GM12878 (cell line): Measurements from ENCODE around the gene PPP2R5B. TPM values are rescaled to one million over a fixed set of nuclear protein-coding genes. Genes with fewer than 3 reads are reported as not detected.

Experiments used
- BCL11A ChIP-seq: IDR thresholded peaks from 2 replicates; pipeline ENCODE4 v1.6.1; 2011; ENCODE audit warnings: low read depth, low read length
- CHD1 ChIP-seq: IDR thresholded peaks from 2 replicates; pipeline ENCODE4 v1.6.1; 2012; ENCODE audit warnings: low read depth, low read length, improper control_type of control experiment
- KDM1A ChIP-seq: fragments of 200-600 bp; sonication (generic); IDR thresholded peaks from 2 replicates; pipeline ENCODE4 v1.6.1; 2016; ENCODE audit warnings: borderline replicate concordance
- NR2C2 ChIP-seq: IDR thresholded peaks from 2 replicates; pipeline ENCODE4 v1.6.1; 2011; ENCODE audit warnings: borderline replicate concordance, low read depth; ENCODE audit not compliant: control insufficient read depth, insufficient read length
- RAD51 ChIP-seq: fragments of 450-650 bp; IDR thresholded peaks from 2 replicates; pipeline ENCODE4 v1.6.1; 2016; ENCODE audit warnings: moderate library complexity, mild to moderate bottlenecking, inconsistent platforms
- STAT1 ChIP-seq: fragments of 450-650 bp; conservative IDR thresholded peaks from 2 replicates; pipeline ENCODE4 v1.6.1; 2014; ENCODE audit warnings: antibody characterized with exemption, mild to moderate bottlenecking
- TBL1XR1 ChIP-seq: IDR thresholded peaks from 2 replicates; pipeline ENCODE4 v1.6.1; 2012; ENCODE audit warnings: low read depth, low read length, improper control_type of control experiment
- ZNF207 ChIP-seq: fragments of 450-650 bp; IDR thresholded peaks from 2 replicates; pipeline ENCODE4 v1.6.1; 2014; ENCODE audit warnings: antibody characterized with exemption, mild to moderate bottlenecking, borderline replicate concordance
- ZNF217 ChIP-seq: fragments of 450-650 bp; IDR thresholded peaks from 2 replicates; pipeline ENCODE4 v1.6.1; 2017; ENCODE audit warnings: antibody characterized with exemption, mild to moderate bottlenecking
- polyA plus RNA-seq, 11 experiments: library from polyadenylated mRNA; depleted of rRNA in 4 of 11; unstranded in 6 of 11; stranded (reverse) in 5 of 11; fragments of >200 nt; fragmentation: Nextera tagmentation in 4 of 11; fragmentation: Illumina TruSeq in 1 of 11; extraction: Ambion mirVana in 4 of 11; extraction: Trizol in 1 of 11; gene quantifications; 1 replicate in 1 of 11; 2 replicates in 10 of 11; pipeline versions ENCODE4 v1.2.1 to v1.2.3, GENCODE V29; 2011 to 2016; ENCODE audit warnings: inconsistent platforms in 2 of 11, missing spikeins in 2 of 11, low read depth in 1 of 11
- total RNA-seq, 4 experiments: library from RNA; depleted of rRNA in 3 of 4; stranded (reverse); fragments of >200 nt in 3 of 4; fragmentation: Illumina TruSeq in 1 of 4; extraction: Trizol in 1 of 4; gene quantifications; 2 replicates each; pipeline versions ENCODE4 v1.2.1 to v1.2.3, GENCODE V29; 2013 to 2021
- TF ChIP-seq, protein P1 (sequence below): fragments of 450-650 bp; IDR thresholded peaks from 2 replicates; pipeline ENCODE4 v1.6.1; 2016; ENCODE audit warnings: mild to moderate bottlenecking, moderate library complexity, borderline replicate concordance
- TF ChIP-seq, protein P2 (sequence below): IDR thresholded peaks from 2 replicates; pipeline ENCODE4 v1.6.1; 2012; ENCODE audit warnings: improper control_type of control experiment, low read depth, low read length; ENCODE audit not compliant: insufficient replicate concordance
- TF ChIP-seq, protein P3 (sequence below): fragments of 450-650 bp; conservative IDR thresholded peaks from 2 replicates; pipeline ENCODE4 v1.6.1; 2017; ENCODE audit warnings: mild to moderate bottlenecking, moderate library complexity
- TF ChIP-seq, protein P4 (sequence below): fragments of 450-650 bp; formaldehyde crosslinking; IDR thresholded peaks from 2 replicates; pipeline ENCODE4 v1.5.0; 2022; ENCODE audit warnings: mild to moderate bottlenecking, missing genetic modification characterization

Gene PPP2R5B
- total and polyA plus RNA-seq, 10 of the 15 experiments (the other 5 are each of a cell fraction or from before 2014, with no cell fraction given) = 0.08 to 6.7 (median 2.0) TPM

DNA sequence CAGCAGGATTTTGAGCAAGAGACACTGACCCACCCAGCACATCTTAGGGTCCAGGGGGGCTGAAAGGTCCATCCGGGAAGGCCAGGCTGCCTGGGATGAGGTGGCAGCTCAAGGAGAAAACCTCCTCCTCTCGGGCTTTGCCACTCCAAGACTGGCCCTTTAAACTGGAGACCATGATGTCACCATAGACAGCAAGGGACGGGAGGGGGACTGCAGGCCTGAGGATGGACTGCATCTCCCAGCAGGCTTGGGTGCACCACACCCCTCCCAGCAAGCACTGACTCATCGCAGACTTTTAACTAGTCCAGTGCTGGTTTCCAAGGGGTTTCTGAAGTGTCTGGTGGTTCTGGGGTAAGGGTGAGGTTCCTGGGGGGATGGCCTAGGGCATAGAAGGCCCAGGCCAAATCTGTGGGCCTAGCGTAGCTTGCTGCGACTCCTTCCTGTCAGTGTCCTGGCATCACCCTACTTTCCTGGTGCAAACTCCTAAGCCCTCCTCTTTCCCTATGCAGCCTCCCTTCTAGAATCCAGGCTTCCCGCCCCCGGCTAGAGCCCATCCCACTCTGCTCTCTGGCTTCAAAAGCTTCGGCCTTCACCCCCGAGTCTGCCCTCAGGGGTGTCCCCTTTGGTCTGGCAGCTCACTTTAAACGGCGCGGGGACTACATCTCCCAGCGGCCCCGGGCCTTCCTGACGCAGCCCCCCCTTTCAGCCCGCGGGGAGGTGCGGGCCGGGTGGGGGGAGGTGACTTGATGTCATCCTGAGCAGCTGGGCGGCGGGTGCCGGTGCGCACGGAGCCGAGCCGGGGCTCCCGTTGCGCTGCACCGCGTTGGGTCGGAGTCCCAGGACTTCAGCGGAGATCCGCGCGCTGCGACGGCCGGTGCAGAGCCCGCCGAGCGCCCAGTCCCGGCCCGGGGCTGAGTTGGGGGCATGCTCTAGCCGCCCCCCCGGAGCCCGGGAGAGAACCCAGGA lies at the start of gene PPP2R5B (continued):
- TF ChIP-seq, protein P1, sequence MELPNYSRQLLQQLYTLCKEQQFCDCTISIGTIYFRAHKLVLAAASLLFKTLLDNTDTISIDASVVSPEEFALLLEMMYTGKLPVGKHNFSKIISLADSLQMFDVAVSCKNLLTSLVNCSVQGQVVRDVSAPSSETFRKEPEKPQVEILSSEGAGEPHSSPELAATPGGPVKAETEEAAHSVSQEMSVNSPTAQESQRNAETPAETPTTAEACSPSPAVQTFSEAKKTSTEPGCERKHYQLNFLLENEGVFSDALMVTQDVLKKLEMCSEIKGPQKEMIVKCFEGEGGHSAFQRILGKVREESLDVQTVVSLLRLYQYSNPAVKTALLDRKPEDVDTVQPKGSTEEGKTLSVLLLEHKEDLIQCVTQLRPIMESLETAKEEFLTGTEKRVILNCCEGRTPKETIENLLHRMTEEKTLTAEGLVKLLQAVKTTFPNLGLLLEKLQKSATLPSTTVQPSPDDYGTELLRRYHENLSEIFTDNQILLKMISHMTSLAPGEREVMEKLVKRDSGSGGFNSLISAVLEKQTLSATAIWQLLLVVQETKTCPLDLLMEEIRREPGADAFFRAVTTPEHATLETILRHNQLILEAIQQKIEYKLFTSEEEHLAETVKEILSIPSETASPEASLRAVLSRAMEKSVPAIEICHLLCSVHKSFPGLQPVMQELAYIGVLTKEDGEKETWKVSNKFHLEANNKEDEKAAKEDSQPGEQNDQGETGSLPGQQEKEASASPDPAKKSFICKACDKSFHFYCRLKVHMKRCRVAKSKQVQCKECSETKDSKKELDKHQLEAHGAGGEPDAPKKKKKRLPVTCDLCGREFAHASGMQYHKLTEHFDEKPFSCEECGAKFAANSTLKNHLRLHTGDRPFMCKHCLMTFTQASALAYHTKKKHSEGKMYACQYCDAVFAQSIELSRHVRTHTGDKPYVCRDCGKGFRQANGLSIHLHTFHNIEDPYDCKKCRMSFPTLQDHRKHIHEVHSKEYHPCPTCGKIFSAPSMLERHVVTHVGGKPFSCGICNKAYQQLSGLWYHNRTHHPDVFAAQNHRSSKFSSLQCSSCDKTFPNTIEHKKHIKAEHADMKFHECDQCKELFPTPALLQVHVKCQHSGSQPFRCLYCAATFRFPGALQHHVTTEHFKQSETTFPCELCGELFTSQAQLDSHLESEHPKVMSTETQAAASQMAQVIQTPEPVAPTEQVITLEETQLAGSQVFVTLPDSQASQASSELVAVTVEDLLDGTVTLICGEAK = peak; percentile 81
- TF ChIP-seq, protein P2, sequence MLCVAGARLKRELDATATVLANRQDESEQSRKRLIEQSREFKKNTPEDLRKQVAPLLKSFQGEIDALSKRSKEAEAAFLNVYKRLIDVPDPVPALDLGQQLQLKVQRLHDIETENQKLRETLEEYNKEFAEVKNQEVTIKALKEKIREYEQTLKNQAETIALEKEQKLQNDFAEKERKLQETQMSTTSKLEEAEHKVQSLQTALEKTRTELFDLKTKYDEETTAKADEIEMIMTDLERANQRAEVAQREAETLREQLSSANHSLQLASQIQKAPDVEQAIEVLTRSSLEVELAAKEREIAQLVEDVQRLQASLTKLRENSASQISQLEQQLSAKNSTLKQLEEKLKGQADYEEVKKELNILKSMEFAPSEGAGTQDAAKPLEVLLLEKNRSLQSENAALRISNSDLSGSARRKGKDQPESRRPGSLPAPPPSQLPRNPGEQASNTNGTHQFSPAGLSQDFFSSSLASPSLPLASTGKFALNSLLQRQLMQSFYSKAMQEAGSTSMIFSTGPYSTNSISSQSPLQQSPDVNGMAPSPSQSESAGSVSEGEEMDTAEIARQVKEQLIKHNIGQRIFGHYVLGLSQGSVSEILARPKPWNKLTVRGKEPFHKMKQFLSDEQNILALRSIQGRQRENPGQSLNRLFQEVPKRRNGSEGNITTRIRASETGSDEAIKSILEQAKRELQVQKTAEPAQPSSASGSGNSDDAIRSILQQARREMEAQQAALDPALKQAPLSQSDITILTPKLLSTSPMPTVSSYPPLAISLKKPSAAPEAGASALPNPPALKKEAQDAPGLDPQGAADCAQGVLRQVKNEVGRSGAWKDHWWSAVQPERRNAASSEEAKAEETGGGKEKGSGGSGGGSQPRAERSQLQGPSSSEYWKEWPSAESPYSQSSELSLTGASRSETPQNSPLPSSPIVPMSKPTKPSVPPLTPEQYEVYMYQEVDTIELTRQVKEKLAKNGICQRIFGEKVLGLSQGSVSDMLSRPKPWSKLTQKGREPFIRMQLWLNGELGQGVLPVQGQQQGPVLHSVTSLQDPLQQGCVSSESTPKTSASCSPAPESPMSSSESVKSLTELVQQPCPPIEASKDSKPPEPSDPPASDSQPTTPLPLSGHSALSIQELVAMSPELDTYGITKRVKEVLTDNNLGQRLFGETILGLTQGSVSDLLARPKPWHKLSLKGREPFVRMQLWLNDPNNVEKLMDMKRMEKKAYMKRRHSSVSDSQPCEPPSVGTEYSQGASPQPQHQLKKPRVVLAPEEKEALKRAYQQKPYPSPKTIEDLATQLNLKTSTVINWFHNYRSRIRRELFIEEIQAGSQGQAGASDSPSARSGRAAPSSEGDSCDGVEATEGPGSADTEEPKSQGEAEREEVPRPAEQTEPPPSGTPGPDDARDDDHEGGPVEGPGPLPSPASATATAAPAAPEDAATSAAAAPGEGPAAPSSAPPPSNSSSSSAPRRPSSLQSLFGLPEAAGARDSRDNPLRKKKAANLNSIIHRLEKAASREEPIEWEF = no peak
- TF ChIP-seq RAD51 = no peak
- TF ChIP-seq CHD1 = no peak
- peak; percentile 59; the same call in 1 of the 2 replicates for TF ChIP-seq TBL1XR1
- TF ChIP-seq KDM1A = no peak
- TF ChIP-seq STAT1 = no peak
- TF ChIP-seq ZNF217 = no peak
- TF ChIP-seq BCL11A = no peak
- TF ChIP-seq, protein P3, sequence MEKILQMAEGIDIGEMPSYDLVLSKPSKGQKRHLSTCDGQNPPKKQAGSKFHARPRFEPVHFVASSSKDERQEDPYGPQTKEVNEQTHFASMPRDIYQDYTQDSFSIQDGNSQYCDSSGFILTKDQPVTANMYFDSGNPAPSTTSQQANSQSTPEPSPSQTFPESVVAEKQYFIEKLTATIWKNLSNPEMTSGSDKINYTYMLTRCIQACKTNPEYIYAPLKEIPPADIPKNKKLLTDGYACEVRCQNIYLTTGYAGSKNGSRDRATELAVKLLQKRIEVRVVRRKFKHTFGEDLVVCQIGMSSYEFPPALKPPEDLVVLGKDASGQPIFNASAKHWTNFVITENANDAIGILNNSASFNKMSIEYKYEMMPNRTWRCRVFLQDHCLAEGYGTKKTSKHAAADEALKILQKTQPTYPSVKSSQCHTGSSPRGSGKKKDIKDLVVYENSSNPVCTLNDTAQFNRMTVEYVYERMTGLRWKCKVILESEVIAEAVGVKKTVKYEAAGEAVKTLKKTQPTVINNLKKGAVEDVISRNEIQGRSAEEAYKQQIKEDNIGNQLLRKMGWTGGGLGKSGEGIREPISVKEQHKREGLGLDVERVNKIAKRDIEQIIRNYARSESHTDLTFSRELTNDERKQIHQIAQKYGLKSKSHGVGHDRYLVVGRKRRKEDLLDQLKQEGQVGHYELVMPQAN = peak; percentile 93
- TF ChIP-seq NR2C2 = no peak
- TF ChIP-seq, protein P4, sequence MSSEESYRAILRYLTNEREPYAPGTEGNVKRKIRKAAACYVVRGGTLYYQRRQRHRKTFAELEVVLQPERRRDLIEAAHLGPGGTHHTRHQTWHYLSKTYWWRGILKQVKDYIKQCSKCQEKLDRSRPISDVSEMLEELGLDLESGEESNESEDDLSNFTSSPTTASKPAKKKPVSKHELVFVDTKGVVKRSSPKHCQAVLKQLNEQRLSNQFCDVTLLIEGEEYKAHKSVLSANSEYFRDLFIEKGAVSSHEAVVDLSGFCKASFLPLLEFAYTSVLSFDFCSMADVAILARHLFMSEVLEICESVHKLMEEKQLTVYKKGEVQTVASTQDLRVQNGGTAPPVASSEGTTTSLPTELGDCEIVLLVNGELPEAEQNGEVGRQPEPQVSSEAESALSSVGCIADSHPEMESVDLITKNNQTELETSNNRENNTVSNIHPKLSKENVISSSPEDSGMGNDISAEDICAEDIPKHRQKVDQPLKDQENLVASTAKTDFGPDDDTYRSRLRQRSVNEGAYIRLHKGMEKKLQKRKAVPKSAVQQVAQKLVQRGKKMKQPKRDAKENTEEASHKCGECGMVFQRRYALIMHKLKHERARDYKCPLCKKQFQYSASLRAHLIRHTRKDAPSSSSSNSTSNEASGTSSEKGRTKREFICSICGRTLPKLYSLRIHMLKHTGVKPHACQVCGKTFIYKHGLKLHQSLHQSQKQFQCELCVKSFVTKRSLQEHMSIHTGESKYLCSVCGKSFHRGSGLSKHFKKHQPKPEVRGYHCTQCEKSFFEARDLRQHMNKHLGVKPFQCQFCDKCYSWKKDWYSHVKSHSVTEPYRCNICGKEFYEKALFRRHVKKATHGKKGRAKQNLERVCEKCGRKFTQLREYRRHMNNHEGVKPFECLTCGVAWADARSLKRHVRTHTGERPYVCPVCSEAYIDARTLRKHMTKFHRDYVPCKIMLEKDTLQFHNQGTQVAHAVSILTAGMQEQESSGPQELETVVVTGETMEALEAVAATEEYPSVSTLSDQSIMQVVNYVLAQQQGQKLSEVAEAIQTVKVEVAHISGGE (CRISPR knock-in tag) = no peak
- TF ChIP-seq ZNF207 = no peak; the same call in 1 of the 2 replicates
